DND-41 (cell line): ENCODE measurements around the gene CRB3.
"Not testable (repeated sequence)": the region's sequence is repeated elsewhere in the genome, so short reads cannot be mapped to it uniquely, and the experiment has no call there.

ENCODE experiments used
- CTCF ChIP-seq: IDR thresholded peaks from 2 replicates; pipeline ENCODE4 v1.5.1; 2012; ENCODE audit warnings: borderline replicate concordance, low read length, moderate library complexity, mild to moderate bottlenecking; ENCODE audit not compliant: poor library complexity, severe bottlenecking; ENCODE audit errors: extremely low read depth
- EZH2 ChIP-seq: IDR thresholded peaks from 3 replicates; pipeline ENCODE4 v1.6.1; 2012; ENCODE audit warnings: borderline replicate concordance, low read depth, mild to moderate bottlenecking, moderate library complexity, low read length, inconsistent platforms; ENCODE audit not compliant: severe bottlenecking

DNA sequence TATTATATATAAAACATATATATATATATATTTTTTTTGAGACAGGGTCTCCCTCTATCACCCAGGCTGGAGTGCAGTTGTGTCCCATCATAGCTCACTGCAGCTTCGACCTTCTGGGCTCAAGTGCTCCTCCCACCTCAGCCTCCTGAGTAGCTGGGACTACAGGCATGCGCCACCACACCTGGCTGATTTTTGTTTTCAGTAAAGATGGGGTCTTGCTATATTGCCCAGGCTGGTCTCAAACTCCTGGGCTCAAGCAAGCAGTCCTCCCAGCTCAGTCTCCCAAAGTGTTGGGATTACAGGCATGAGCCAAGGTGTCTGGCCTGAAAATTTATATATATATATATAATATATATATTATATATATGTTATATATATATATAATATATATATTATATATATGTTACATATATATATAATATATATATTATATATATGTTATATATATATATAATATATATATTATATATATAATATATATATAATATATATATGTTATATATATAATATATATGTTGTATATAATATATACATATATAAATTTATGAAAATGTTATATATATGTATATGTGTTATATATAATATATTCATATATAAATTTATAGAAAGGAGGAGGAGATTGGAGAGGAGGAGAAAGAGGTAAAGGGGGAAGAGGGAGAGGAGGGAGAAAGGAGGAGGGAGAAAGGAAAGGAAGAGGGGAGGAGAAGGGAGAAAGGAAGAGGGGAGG is 35.2 kb upstream of the CRB3 start:
- not testable (repeated sequence) for TF ChIP-seq CTCF, EZH2
